Measurements from ENCODE around the gene BCL11B. TPM values are rescaled to one million over a fixed set of nuclear protein-coding genes. Genes with fewer than 3 reads are reported as not detected.

Gene BCL11B
- total and polyA plus RNA-seq, 2 experiments from 2014 or later = 0.28 to 3.2 TPM

GRCh38 chr14:99189201-99189801, 82.7 kb downstream of the BCL11B start:
- no peaks in the 10 kb centered on the region for H3K79me2 ChIP-seq
- DNase-seq (ENCODE audit: low spot score) = no peak
- no peaks in the 10 kb centered on the region for H3K9me3 ChIP-seq (ENCODE audit: low read depth)
- H3K27ac ChIP-seq = no peak overlapping the region
- H3K9me2 ChIP-seq (replicated peaks; ENCODE audit: insufficient read depth) = no peaks in the 10 kb centered on the region
- H3K4me3 ChIP-seq = no peak overlapping the region
- H3K4me2 ChIP-seq = no peak overlapping the region
- TF ChIP-seq, protein P1, sequence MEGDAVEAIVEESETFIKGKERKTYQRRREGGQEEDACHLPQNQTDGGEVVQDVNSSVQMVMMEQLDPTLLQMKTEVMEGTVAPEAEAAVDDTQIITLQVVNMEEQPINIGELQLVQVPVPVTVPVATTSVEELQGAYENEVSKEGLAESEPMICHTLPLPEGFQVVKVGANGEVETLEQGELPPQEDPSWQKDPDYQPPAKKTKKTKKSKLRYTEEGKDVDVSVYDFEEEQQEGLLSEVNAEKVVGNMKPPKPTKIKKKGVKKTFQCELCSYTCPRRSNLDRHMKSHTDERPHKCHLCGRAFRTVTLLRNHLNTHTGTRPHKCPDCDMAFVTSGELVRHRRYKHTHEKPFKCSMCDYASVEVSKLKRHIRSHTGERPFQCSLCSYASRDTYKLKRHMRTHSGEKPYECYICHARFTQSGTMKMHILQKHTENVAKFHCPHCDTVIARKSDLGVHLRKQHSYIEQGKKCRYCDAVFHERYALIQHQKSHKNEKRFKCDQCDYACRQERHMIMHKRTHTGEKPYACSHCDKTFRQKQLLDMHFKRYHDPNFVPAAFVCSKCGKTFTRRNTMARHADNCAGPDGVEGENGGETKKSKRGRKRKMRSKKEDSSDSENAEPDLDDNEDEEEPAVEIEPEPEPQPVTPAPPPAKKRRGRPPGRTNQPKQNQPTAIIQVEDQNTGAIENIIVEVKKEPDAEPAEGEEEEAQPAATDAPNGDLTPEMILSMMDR (IDR thresholded peaks at IDR 0.05; ENCODE audit: poor library complexity) = no peak
- H3K36me3 ChIP-seq (replicated peaks; ENCODE audit: insufficient read depth, low read depth) = no peaks in the 10 kb centered on the region
- H4K20me1 ChIP-seq (ENCODE audit: insufficient read depth, poor library complexity, severe bottlenecking) = no peaks in the 10 kb centered on the region
- peaks cover 12% of the 10 kb centered on the region for H3K4me1 ChIP-seq (ENCODE audit: insufficient read depth)
- no peak overlapping the region for H2AFZ ChIP-seq
- no peaks in the 10 kb centered on the region for H3K27me3 ChIP-seq
- WGBS (ENCODE audit: low lambda C conversion rate, missing lambda C conversion rate) = 89% methylated on average over 26 of the region's 26 CpGs

DNA sequence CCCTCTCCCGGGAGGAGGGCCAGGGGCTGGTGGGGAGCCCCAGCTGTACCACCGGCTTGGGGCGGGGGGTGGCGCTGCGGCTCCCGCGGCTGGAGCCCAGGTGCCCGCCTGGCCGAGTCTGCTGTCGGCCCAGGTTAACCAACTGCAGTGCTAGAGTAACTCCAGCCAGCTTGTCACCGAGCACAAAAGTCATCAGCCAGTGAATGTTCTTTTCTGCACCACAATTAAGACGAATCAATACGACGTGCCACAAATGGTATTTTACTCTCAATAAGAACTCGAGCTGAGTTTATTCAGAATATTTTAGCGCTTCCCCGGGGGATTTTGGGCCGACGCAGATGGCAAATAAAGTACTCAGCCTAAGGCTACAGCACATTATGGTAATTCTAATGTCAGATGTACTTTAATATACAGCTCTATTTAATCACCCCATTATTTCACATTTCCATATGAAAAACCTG, 83.2 kb downstream of the BCL11B start:
- Histone ChIP-seq H3K27me3 (no peaks in the 10 kb centered on the region), H4K20me1 (ENCODE audit: insufficient read depth, poor library complexity, severe bottlenecking) (no peaks in the 10 kb centered on the region), H3K36me3 (replicated peaks; ENCODE audit: insufficient read depth, low read depth) (no peaks in the 10 kb centered on the region), H2AFZ (no peak overlapping the region), H3K9me3 (ENCODE audit: low read depth) (no peaks in the 10 kb centered on the region), H3K9me2 (replicated peaks; ENCODE audit: insufficient read depth) (no peaks in the 10 kb centered on the region), H3K4me2 (no peak overlapping the region), H3K4me3 (no peak overlapping the region), H3K4me1 (ENCODE audit: insufficient read depth) (peaks cover 12% of the 10 kb centered on the region), H3K79me2 (no peaks in the 10 kb centered on the region), H3K27ac (no peak overlapping the region)
- 71% methylated on average over 18 of the region's 19 CpGs for WGBS (ENCODE audit: low lambda C conversion rate, missing lambda C conversion rate)
- no peak for TF ChIP-seq EZH2phosphoT487 (IDR thresholded peaks at IDR 0.05; ENCODE audit: low read depth, severe bottlenecking, unreplicated experiment)
- TF ChIP-seq, protein P1 (IDR thresholded peaks at IDR 0.05; ENCODE audit: poor library complexity) = no peak
- TF ChIP-seq EZH2 (IDR thresholded peaks at IDR 0.05; ENCODE audit: borderline replicate concordance) = no peak
- DNase-seq (ENCODE audit: low spot score) = no peak

DNA sequence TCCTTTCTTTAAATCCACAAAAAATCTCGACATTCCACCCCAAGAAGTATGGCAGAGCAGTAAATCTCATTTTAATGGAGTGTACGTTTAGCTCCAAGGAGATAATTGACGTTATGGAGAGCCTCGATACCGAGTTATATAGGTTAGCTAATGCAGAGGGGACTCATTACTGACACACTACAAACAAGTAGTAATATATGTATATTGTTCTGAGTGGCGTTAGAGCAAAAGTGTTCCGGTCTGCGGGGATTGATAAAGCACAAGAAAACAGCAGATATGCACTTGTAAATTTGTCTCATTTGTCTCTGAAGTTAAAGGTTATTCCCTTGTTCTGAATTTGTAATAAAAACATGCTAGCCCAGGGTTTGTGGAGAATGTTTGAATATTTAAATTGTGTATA, 84.1 kb downstream of the BCL11B start:
- TF ChIP-seq, protein P1 (IDR thresholded peaks at IDR 0.05; ENCODE audit: poor library complexity) = no peak
- TF ChIP-seq EZH2 (IDR thresholded peaks at IDR 0.05; ENCODE audit: borderline replicate concordance) (no peak), EZH2phosphoT487 (IDR thresholded peaks at IDR 0.05; ENCODE audit: low read depth, severe bottlenecking, unreplicated experiment) (no peak)
- no peaks in the 10 kb centered on the region for H4K20me1 ChIP-seq (ENCODE audit: insufficient read depth, poor library complexity, severe bottlenecking)
- no peaks in the 10 kb centered on the region for H3K36me3 ChIP-seq (replicated peaks; ENCODE audit: insufficient read depth, low read depth)
- no peak overlapping the region for H3K27ac ChIP-seq
- WGBS (ENCODE audit: low lambda C conversion rate, missing lambda C conversion rate) = 58% methylated on average over 8 of the region's 8 CpGs
- no peaks in the 10 kb centered on the region for H3K9me3 ChIP-seq (ENCODE audit: low read depth)
- no peak overlapping the region for H2AFZ ChIP-seq
- no peak overlapping the region for H3K4me2 ChIP-seq
- no peaks in the 10 kb centered on the region for H3K79me2 ChIP-seq
- peaks cover 12% of the 10 kb centered on the region for H3K4me1 ChIP-seq (ENCODE audit: insufficient read depth)
- DNase-seq (ENCODE audit: low spot score) = no peak
- no peak overlapping the region for H3K4me3 ChIP-seq
- H3K9me2 ChIP-seq (replicated peaks; ENCODE audit: insufficient read depth) = no peaks in the 10 kb centered on the region
- H3K27me3 ChIP-seq = no peaks in the 10 kb centered on the region
